Stimulated activated CD4-positive, alpha-beta T cell treated with anti-CD3 and anti-CD28 coated beads, Interleukin-2, amount 100 ng/mL, for 4 hours (primary cell): Measurements from ENCODE around the gene OCLN.
"Not testable (repeated sequence)": the region's sequence is repeated elsewhere in the genome, so short reads cannot be mapped to it uniquely, and the experiment has no call there.

Experiments used
- DNase-seq: peaks from one replicate; pipeline ENCODE4 v3.0.0-alpha.2; 2020; ENCODE audit warnings: low read depth

The OCLN gene

GRCh38 chr5:69491838-69492390, 676 bp upstream of the OCLN start:
- DNase-seq = no peak

GRCh38 chr5:69492923-69493395, 369 bp downstream of the OCLN start:
- DNase-seq = no peak

DNA sequence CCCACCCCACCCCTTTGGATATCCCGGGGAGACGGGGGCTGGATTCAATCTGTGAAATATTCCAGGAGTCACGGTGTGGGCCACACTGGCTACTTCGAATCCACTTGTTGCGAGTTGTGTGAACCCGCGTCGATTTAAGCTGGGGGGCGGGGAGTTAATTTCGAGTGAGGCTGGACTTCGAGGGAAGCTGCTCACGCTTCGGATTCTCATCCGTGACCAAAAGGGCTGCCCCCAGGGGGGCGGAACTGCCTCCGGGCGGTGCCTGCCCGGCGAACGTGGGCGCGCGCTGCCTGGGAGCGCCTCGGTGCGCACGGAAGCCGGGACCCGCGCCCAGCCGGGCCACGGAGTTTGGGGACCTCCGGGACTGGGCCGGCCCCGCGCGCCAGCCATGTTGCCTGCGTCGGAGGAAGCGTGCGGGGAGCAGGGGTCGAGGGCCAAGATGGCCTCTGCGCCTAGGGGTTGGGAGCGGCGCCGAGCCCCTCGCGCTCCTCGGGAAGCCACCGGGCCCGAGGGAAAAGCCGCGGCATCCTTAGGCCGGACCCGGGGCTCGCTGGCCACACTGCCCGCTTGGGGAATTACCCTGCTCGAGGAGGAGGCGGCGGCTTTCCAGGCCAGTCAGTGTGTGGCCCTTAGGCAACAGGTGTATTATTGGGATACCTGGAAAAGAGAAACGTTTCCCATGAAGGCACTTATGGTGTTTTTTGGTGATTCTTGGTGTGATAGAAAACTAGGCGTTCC, 975 bp downstream of the OCLN start:
- DNase-seq = no peak

- no peak for DNase-seq
These were observed 1.9 kb downstream of the OCLN start for GRCh38 chr5:69494452-69494851.

DNA sequence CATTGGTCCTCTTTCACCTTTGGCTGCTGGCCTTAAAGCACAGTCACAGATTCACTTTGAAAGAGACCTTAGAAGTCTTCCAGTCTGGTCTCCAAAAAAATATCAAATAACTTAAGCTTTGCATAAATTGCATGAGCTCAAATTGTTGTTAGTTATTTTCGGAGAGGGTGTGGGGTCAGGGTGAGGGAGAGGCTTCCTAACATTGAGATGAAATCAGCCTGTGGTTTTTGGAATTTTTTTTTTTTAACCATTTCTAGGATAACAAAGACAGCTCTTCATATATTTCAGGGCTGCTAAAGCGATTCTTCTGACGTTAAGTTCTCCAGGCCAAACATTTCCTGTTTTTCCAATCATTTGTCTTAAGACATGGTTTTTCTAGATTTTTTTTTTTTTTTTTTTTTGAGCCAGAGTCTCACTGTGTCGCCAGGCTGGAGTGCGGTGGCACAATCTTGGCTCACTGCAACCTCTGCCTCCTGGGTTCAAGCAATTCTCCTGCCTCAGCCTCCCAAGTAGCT, 4.5 kb downstream of the OCLN start:
- DNase-seq = no peak

DNA sequence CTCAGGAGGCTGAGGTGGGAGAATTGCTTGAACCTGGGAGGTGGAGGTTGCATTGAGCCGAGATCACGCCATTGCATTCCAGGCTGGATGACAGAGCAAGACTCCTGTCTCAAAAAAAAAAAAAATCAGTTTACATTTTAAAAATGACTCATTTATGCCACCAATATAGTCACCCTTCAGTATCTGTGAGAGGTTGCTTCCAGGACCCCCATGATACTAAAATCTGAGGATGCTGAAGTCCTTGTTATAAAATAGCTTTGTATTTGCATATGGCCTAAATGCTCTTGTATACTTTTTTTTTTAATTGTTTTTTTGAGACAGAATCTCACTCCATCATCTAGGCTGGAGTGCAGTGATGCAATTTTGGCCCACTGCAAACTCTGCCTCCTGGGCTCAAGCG, 5.8 kb downstream of the OCLN start:
- no peak for DNase-seq

GRCh38 chr5:69502367-69502766, 9.8 kb downstream of the OCLN start:
- no peak for DNase-seq

GRCh38 chr5:69502767-69503488, 10.3 kb downstream of the OCLN start:
- DNase-seq = no peak

- no peak for DNase-seq
These were observed 11.4 kb downstream of the OCLN start for GRCh38 chr5:69504036-69504435.

DNA sequence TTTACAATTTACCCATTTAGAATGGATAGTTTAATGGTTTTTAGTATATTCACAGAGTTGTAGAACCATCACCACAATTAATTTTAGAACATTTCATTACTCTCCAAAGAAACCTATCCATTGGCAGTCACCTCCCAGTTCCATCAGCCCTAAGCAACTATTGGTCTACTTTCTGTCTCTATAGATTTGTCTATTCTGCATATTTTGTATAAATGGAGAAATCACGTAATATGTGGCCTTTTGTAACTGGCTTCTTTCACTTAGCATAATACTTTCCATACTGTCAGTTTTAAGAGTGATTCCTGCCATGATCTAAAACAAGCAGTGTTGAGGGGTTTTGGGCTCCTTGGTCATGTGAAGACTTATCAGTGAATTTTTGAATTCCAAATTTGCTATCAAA, 12.7 kb downstream of the OCLN start:
- DNase-seq = no peak

- no peak for DNase-seq
These were observed 16.6 kb downstream of the OCLN start for GRCh38 chr5:69509212-69509611.

DNA sequence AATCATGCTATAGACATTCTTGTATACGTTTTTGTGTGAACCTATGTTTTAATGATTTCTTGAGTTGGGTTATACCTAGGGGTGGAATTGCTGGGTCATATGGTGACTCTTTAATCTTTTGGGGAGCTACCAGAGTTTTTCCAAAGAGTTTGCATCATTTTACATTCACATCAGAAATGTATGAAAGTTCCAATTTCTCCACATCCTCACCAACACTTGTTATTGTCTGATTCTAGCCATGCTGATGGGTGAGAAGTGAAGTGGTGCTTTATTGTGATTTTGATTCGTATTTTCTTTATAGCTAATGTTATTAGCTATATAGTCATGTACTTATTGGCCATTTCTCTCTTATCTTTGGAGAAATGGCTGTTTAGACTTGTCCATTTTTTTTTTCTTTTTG, 18.1 kb downstream of the OCLN start:
- DNase-seq = no peak

- DNase-seq = no peak
These were observed 20.2 kb downstream of the OCLN start for GRCh38 chr5:69512740-69513260.

DNA sequence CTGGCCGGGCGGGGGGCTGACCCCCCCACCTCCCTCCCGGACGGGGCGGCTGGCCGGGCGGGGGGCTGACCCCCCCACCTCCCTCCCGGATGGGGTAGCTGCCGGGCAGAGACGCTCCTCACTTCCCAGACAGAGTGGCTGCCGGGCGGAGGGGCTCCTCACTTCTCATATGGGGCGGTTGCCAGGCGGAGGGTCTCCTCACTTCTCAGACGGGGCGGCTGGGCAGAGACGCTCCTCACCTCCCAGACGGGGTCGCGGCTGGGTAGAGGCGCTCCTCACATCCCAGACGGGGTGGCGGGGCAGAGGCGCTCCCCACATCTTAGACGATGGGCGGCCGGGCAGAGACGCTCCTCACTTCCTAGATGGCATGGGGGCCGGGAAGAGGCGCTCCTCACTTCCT, 23.0 kb downstream of the OCLN start:
- not testable (repeated sequence) for DNase-seq

DNA sequence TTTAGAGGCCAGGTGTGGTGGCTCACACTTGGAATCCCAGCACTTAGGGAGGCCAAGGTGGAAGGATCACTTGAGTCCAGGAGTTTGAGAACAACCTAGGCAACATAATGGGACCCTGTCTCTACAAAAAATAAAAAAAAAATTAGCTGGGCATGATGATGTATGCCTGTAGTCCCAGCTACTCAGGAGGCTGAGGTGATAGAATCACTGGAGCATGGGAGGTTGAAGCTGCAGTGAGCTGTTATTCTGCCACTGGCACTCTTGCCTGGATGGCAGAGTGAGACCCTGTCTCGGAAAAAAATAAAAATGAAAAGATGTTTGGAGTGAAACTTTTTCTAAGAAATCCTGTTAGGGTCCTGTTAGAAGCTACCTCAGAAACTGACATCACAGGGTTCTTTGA, 24.2 kb downstream of the OCLN start:
- no peak for DNase-seq

DNA sequence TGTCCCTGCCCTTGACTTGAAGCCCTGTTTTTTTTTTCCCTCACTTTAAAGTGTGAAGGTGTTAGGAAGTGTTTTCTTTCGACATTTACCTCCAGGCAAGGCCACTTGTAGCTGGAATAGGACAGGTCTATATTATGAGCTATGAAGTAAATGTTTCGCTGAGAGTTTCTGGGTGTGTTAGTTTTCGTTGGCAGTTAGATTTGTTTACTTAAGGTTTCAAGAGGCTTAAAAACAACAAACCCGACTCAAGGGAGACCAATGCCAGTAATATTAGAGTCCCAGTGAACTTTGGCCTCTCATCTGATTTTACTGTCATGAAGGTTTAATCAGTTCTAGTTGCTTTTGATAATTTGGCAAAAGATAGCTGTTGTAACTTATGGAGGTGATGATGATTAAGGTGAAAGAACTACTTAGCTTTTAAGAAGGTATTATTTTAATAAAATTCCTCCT, 25.2 kb downstream of the OCLN start:
- no peak for DNase-seq

- DNase-seq = no peak
These were observed 26.7 kb downstream of the OCLN start for GRCh38 chr5:69519285-69519684.

- no peak for DNase-seq
These were observed 29.4 kb downstream of the OCLN start for GRCh38 chr5:69522035-69522434.

- no peak for DNase-seq
These were observed 32.9 kb downstream of the OCLN start for GRCh38 chr5:69525490-69525889.

DNA sequence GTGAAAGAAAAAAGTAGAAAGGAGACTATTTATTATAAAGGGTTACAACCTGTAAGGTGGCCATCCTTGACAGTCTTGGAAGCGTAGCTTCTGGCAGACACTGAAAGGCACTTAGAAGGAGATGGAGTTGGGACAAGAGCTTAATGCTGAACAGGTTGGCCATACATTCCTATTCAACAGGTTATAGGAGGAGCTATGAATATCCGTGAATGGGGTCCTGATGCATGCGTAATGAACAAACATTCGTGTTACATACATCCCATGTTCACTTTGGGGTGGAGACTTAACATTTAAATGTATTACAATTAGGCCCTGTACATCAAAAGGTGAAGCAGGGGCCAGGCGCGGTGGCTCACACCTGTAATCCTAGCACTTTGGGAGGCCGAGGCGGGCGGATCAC, 34.1 kb downstream of the OCLN start:
- no peak for DNase-seq

DNA sequence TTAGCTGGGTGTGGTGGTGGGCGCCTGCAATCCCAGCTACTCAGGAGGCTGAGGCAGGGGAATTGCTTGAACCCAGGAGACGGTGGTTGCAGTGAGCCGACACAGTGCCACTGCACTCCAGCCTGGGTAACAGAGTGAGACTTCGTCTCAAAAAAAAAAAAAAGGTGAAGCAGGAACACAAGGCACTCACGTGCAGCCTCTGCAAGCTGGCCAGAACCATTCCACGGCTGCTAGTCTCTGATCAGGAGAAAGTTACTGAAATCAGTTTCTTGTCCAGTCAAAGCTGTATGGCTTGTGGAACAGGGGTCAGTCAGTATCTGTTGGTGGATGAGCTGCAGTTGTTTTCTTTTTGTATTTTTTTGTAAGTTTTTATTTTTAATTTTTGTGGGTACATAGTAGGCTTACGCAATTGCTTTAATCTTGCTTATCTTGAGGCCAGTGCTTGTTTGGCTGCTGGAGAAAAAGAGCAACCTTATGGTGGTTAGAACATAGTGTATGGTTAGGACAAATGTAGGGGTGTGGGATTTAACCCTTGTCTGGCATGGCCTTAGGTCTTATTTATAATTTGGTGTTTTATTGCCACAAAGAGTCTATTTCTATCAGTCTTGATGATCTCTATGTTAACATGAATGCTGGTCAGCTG, 34.7 kb downstream of the OCLN start:
- DNase-seq = no peak

GRCh38 chr5:69528035-69528434, 35.4 kb downstream of the OCLN start:
- DNase-seq = no peak
